K562 (cell line): ENCODE results near the gene SURF4. TPM values are rescaled to one million over a fixed set of nuclear protein-coding genes. Genes with fewer than 3 reads are reported as not detected.

Experiments used
- BCOR ChIP-seq: fragments of 450-650 bp; IDR thresholded peaks from 2 replicates; pipeline ENCODE4 v1.6.1; 2016
- HMGN3 ChIP-seq: IDR thresholded peaks from 2 replicates; pipeline ENCODE4 v1.6.1; 2011; ENCODE audit warnings: borderline replicate concordance, low read depth, mild to moderate bottlenecking, mixed read lengths, low read length; ENCODE audit not compliant: insufficient read length; ENCODE audit errors: extremely low read depth
- POLR2G ChIP-seq: fragments of 200-400 bp; formaldehyde crosslinking; IDR thresholded peaks from 2 replicates; pipeline ENCODE4 v1.6.1; 2017; ENCODE audit warnings: low read depth, mild to moderate bottlenecking, antibody characterized with exemption, low read length, moderate library complexity
- SMC3 ChIP-seq: conservative IDR thresholded peaks from 2 replicates; pipeline ENCODE4 v1.6.1; 2011; ENCODE audit warnings: low read depth, low read length, improper control_type of control experiment; ENCODE audit not compliant: insufficient read depth
- STAG1 ChIP-seq: sonication (generic); formaldehyde crosslinking; IDR thresholded peaks from 2 replicates; pipeline ENCODE4 v1.5.0; 2020; ENCODE audit warnings: missing genetic modification reagents, borderline replicate concordance
- polyA plus RNA-seq, 8 experiments: library from polyadenylated mRNA; depleted of rRNA in 4 of 8; stranded (reverse) in 5 of 8; unstranded in 3 of 8; fragments of >200 nt; fragmentation: Nextera tagmentation in 2 of 8; fragmentation: Illumina TruSeq in 1 of 8; extraction: Ambion mirVana in 2 of 8; extraction: Trizol in 1 of 8; gene quantifications; 2 replicates each; pipeline versions ENCODE4 v1.2.1 to v1.2.3, GENCODE V29; 2011 to 2014; ENCODE audit warnings: inconsistent platforms in 1 of 8, missing spikeins in 1 of 8
- total RNA-seq, 7 experiments: library from RNA; depleted of rRNA in 6 of 7; stranded (reverse); fragments of >200 nt in 6 of 7; fragmentation: Illumina TruSeq in 2 of 7; extraction: Trizol in 2 of 7; gene quantifications; 2 replicates each; pipeline versions ENCODE4 v1.2.1 to v1.2.3, GENCODE V29; 2011 to 2021; ENCODE audit warnings: low replicate concordance in 1 of 7
- TF ChIP-seq, protein P1 (sequence below): fragments of 200-800 bp; sonication (Bioruptor generic); IDR thresholded peaks from 2 replicates; pipeline ENCODE4 v1.6.1; 2016; ENCODE audit warnings: missing genetic modification characterization, missing compliant biosample characterization
- TF ChIP-seq, protein P2 (sequence below), 2 experiments: IDR thresholded peaks; 2 replicates each; pipeline ENCODE4 v1.6.1; 2011; ENCODE audit warnings: borderline replicate concordance in 1 of 2, control low read depth in 1 of 2, low read depth in 1 of 2, low read length in 1 of 2, mild to moderate bottlenecking in 1 of 2, mixed read lengths in 1 of 2, moderate library complexity in 1 of 2; ENCODE audit not compliant: insufficient read depth in 1 of 2, insufficient read length in 1 of 2, poor library complexity in 1 of 2, severe bottlenecking in 1 of 2; ENCODE audit errors: extremely low read depth in 1 of 2
- TF ChIP-seq, protein P3 (sequence below): sonication (generic); formaldehyde crosslinking; IDR thresholded peaks from 2 replicates; pipeline ENCODE4 v1.4.0; 2020; ENCODE audit warnings: mild to moderate bottlenecking, missing genetic modification reagents

SURF4 gene
- total and polyA plus RNA-seq, 9 of the 15 experiments (the other 6 are each of a cell fraction or from before 2014, with no cell fraction given): 8.4 to 176 (median 130) TPM

GRCh38 chr9:133342069-133342406 is 33.8 kb downstream of the SURF4 start (continued):
- TF ChIP-seq HMGN3: no peak
- TF ChIP-seq, protein P1, sequence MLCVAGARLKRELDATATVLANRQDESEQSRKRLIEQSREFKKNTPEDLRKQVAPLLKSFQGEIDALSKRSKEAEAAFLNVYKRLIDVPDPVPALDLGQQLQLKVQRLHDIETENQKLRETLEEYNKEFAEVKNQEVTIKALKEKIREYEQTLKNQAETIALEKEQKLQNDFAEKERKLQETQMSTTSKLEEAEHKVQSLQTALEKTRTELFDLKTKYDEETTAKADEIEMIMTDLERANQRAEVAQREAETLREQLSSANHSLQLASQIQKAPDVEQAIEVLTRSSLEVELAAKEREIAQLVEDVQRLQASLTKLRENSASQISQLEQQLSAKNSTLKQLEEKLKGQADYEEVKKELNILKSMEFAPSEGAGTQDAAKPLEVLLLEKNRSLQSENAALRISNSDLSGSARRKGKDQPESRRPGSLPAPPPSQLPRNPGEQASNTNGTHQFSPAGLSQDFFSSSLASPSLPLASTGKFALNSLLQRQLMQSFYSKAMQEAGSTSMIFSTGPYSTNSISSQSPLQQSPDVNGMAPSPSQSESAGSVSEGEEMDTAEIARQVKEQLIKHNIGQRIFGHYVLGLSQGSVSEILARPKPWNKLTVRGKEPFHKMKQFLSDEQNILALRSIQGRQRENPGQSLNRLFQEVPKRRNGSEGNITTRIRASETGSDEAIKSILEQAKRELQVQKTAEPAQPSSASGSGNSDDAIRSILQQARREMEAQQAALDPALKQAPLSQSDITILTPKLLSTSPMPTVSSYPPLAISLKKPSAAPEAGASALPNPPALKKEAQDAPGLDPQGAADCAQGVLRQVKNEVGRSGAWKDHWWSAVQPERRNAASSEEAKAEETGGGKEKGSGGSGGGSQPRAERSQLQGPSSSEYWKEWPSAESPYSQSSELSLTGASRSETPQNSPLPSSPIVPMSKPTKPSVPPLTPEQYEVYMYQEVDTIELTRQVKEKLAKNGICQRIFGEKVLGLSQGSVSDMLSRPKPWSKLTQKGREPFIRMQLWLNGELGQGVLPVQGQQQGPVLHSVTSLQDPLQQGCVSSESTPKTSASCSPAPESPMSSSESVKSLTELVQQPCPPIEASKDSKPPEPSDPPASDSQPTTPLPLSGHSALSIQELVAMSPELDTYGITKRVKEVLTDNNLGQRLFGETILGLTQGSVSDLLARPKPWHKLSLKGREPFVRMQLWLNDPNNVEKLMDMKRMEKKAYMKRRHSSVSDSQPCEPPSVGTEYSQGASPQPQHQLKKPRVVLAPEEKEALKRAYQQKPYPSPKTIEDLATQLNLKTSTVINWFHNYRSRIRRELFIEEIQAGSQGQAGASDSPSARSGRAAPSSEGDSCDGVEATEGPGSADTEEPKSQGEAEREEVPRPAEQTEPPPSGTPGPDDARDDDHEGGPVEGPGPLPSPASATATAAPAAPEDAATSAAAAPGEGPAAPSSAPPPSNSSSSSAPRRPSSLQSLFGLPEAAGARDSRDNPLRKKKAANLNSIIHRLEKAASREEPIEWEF (CRISPR knock-in tag): no peak
- TF ChIP-seq POLR2G: peak; percentile 39; the same call in 1 of the 2 replicates
- no peak for TF ChIP-seq BCOR
- TF ChIP-seq SMC3: no peak
- no peak for TF ChIP-seq STAG1 (CRISPR knock-in tag)
- TF ChIP-seq, protein P2, sequence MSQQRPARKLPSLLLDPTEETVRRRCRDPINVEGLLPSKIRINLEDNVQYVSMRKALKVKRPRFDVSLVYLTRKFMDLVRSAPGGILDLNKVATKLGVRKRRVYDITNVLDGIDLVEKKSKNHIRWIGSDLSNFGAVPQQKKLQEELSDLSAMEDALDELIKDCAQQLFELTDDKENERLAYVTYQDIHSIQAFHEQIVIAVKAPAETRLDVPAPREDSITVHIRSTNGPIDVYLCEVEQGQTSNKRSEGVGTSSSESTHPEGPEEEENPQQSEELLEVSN (IDR thresholded peaks at IDR 0.05; ENCODE audit: borderline replicate concordance in 1 of 2, extremely low read depth in 1 of 2, insufficient read depth in 1 of 2, insufficient read length in 1 of 2, low read depth in 1 of 2, low read length in 1 of 2, poor library complexity in 1 of 2, severe bottlenecking in 1 of 2): no peak
- TF ChIP-seq, protein P3, sequence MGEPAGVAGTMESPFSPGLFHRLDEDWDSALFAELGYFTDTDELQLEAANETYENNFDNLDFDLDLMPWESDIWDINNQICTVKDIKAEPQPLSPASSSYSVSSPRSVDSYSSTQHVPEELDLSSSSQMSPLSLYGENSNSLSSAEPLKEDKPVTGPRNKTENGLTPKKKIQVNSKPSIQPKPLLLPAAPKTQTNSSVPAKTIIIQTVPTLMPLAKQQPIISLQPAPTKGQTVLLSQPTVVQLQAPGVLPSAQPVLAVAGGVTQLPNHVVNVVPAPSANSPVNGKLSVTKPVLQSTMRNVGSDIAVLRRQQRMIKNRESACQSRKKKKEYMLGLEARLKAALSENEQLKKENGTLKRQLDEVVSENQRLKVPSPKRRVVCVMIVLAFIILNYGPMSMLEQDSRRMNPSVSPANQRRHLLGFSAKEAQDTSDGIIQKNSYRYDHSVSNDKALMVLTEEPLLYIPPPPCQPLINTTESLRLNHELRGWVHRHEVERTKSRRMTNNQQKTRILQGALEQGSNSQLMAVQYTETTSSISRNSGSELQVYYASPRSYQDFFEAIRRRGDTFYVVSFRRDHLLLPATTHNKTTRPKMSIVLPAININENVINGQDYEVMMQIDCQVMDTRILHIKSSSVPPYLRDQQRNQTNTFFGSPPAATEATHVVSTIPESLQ: no peak
- TF ChIP-seq, all 486 proteins: peak for 3
